Measurements from ENCODE around the gene ABHD16B.

Gene ABHD16B

DNA sequence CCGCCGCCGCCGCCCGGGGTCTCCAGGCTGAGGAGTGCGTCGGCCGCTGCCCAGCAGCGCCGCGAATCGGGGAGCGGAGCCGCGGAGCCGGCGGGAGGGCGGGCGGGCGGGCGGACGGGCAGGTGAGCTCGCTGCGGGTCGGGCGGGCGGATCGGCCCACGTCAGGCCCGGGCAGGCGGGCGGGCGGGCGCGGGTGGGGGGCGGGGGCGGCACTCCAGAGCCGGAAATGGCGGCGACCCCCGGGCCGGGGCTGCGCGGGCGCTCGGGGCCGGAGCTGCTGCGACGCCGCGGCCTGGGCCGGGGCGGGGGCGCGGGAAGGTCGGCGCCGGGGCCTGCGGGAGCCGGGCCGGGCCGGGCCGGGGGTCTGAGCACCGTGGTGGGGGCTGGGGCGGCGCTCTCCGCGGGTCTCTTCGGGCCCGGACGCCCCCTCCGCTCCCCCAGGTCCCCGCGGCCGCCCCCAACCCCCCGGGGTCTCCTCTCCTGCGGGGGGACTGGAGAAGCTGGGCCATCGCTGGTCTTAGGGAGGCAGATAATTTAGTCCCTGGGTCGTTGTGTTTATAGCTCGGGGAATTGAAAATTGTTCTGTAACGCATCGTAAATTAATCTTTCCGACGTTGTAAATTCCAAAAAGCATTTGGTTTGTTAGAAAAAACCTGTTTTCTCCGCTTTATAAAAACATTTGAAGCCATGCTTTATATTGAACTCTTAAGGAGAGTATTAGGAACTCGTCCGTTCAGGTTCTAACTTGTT, 34.1 kb downstream of the ABHD16B start:
- DNase-seq (ENCODE audit: low read depth, low spot score) = no peak

DNA sequence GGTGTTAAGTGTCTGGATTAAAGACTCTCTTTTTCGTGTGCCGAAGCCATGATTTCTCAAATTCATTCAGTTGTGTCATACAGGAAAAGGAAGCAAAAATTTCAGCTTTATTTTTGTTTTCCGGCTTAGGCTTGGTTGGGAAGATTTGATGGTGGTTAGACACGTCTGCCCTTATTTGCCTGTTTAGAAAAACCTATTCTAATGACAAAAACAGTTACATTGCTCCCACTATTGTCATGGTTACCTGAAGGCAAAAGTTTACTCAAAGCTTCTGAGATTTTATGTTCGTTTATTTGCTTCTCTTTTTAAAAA, 34.6 kb downstream of the ABHD16B start:
- no peak for DNase-seq (ENCODE audit: low read depth, low spot score)

DNA sequence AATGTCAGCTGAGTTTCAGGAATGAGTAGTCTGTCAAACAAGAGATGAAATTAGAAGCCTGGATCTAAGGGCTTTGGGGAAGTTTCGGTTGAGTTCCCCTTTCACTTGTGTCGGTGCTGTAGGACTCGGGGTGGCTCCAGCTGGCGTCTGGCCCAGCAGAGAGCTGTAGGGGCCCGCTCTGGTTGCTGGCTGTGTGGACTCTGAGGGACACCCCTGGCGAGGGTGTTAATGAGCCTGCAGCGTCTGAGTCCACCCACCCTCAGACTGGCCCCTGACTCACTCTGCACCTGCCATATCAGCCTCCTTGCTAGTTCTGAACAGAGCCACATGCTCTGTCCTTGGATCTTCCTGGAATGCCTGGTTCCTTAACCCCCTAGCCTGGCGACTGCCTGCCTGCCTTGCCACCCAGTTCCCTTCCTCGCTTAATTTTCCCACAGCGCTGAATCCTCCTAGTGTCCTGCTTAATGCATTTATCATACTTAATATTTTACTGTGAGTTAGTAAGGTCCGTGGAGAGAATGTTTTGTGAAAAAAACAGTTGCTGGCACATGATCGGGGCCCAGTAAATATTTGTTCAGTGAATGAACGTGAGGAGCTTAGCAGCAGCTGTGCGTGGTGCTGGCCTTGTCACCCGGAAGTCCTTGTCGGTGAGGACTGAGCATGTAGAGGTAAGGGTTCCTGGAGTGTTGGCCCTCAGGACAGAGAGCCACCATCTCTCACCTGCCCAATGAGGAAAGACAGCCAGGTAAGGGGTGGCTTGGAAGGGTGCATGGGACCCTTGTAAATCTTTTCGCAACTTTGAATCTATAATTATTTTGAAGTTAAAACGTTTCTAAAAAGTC, 35.2 kb downstream of the ABHD16B start:
- no peak for DNase-seq (ENCODE audit: low read depth, low spot score)

DNA sequence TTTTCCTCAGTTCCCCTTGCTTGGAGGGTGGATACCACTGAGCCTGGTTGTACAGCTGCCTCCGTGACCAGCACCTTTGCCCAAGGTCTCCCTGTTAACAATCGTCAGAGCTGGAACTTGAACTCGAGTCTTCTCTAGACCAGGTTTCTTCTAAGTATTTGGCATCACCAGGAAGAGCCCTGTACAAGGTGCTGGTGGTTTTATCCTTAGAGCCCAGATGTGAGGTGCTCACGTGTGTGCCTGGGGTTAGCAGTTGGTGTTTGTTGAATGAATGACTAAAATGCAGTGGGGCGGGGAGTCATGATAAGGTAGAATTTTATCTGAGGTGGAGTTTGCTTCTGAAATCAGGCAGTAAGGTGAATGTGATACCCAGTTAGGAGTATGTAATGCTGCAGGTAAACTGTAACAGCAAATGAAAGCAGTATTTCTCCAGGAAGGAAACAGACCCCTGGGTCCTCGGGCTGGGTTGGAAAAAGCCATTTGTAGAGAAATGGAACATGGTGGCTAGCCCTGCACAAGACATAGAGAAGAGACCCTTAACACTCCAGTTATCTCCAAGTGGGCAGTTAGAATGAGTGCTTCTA, 36.8 kb downstream of the ABHD16B start:
- DNase-seq (ENCODE audit: low read depth, low spot score) = no peak

DNA sequence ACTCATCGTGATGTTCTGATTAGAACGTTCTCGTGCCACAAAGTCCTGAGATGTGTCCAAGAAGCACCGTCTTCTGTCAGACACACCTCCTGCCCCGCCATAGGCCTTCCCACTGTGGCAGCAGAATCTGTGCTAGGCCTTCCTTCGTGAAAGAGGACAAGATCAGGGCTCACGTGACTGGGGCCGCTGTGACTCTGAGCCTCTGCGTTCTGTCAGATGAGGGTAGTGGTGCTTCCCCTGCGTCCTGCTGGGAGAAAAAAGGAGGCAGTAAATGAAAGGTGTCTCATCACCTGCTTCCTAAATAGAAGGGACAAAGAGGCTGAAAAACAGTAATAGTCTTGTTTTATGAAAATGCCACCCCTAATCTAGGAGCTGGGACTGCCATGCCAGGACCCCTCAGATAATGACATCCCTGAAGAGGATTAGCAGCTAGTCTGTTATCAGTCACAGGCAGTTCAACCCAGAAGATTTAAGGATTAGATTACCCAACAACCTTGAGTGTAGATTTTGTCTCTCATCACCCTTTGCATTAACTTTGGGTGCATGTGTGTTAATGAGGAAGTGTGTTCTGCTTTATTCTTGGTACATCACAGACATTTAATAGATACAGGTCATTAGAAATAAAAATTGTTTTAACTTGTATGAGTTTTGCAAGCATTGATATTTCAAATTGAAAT, 37.7 kb downstream of the ABHD16B start:
- DNase-seq (ENCODE audit: low read depth, low spot score) = no peak

DNA sequence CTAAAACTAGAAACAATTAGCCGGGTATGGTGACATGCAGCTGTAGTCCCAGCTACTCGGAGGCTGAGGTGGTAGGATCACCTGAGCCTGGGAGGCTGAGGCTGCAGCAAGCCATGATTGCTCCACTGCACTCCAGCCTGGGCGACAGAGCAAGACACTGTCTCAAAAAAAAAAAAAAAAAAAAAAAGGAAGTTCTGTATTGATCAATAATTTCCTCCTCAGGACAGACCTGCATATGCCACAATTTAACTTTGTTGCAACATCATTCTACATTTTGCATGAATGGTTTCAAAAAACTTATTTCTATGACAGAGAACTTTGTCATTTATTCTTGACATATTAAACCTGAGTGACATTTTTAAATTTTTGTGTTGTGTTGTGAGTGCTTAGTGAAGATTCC, 39.1 kb downstream of the ABHD16B start:
- no peak for DNase-seq (ENCODE audit: low read depth, low spot score)

DNA sequence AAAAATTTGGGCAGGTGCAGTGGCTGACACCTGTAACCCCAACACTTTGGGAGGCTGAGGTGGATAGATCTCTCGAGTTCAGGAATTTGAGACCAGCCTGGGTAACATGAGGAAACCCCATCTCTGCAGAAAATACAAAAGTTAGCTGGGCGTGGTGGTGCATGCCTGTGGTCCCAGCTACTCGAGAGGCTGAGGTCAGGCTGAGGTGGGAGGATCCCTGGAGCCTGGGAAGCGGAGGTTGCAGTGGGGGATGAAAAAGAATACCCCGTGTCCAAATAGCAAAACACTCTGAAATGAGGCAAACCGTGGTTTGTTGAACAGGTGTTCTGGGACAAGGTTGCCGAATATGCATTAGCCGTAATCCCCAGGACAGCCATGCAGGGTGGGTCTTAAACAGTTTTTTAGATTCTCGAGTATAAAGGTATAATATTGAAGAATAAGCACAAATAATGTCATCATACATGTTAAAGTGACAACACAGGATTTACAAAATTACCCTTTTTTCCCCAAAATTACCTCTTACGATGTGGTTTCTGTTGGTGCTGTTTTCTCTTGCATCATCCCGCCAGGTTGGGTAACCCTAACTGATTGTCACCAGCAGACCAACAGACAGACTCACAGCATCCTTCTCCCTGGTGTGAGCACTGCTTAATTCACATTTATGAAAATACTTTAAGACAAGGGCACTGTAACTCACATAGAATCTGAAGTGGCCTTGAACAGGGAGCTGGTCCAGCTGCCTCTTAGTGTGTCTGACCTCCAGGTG, 42.7 kb downstream of the ABHD16B start:
- DNase-seq (ENCODE audit: low read depth, low spot score) = no peak

DNA sequence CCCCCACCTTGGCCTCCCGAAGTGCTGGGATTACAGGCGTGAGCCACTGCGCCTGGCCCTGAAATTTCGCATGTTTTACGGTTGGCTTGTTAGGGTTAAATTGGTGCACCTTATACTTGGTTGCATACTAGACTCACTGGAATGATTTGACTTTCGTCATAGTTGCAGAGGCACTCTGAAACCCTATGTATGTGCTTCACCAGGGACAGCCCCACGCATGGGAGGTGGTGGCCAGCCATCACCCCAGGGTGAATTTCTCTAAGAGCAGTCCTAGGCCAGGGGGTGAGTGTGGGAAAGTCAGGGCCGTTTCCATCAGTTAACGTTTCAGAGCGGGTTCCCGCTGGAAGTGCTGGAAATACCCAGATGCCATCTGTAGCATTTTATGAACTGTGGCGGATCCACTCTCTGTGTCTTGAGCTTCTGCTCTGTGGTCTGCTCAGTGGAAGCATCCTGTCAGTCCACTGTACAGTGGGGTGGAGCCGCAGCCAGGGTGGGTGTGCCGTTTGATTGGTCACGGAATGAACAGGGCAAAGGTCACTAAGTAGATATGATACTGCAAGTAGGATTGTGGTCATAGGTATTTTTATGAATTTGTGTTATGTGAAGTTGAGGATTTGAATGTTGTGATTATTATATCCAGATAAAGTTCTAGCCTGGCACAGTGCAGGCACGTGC, 46.8 kb downstream of the ABHD16B start:
- DNase-seq (ENCODE audit: low read depth, low spot score) = no peak

DNA sequence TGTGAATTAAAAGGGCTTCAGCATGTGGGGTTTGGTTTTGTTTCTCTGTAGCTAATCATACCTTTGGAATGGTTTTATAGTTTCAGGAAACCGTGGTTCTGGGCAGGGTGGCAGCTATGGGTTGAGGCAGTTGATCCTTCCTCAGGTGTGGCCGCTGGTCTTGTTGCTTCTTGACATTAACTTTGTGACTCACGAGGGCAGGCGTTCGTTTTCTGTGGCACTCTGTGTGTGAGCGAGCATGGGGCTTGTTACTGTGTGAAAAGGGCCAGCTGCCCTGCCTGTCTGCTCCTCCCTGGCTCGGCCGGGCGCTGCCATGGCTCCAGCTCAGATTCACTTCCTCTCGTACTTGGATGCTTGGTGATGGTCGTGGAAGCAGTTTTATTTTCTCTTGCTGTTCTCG, 49.9 kb downstream of the ABHD16B start:
- DNase-seq (ENCODE audit: low read depth, low spot score) = no peak
